ENCODE measurements around the gene GPSM3. TPM values are rescaled to one million over a fixed set of nuclear protein-coding genes. Genes with fewer than 3 reads are reported as not detected.

Gene GPSM3
- total RNA-seq, 1 donor from 2014 or later = 16.2 TPM

- H3K27me3 ChIP-seq = no peaks in the 10 kb centered on the region
- H3K36me3 ChIP-seq = peaks cover 0 to 44% of the 10 kb centered on the region in 2 donors
- H3K9me3 ChIP-seq = no peaks in the 10 kb centered on the region
- peaks cover 33% of the 10 kb centered on the region for H3K4me1 ChIP-seq
- no peak for TF ChIP-seq POLR2A (IDR thresholded peaks at IDR 0.05)
- TF ChIP-seq POLR2AphosphoS5 (IDR thresholded peaks at IDR 0.05; ENCODE audit: insufficient read depth in 1 of 2, low read depth in 1 of 2) = no peak
- no peak for TF ChIP-seq CTCF (IDR thresholded peaks at IDR 0.05)
- no peak overlapping the region for H3K27ac ChIP-seq
- H3K4me3 ChIP-seq = no peak overlapping the region
- no peak for DNase-seq (ENCODE audit: extremely low spot score in 2 of 2)
- intact Hi-C loops (cut with DNase I) = no loop called here
These were observed 35.6 kb downstream of the GPSM3 start for GRCh38 chr6:32156891-32157290.

GRCh38 chr6:32154514-32155161 is 37.8 kb downstream of the GPSM3 start:
- Histone ChIP-seq H3K4me1 (peaks cover 49% of the 10 kb centered on the region), H3K27me3 (no peaks in the 10 kb centered on the region), H3K27ac (peak overlapping the region; percentile 94), H3K9me3 (no peaks in the 10 kb centered on the region), H3K36me3 (peaks cover 0 to 35% of the 10 kb centered on the region in 2 donors), H3K4me3 (peak overlapping the region; percentile 75 to 88)
- peak in 1 of 2 donors; percentile 9 for TF ChIP-seq POLR2AphosphoS5 (IDR thresholded peaks at IDR 0.05; ENCODE audit: insufficient read depth in 1 of 2, low read depth in 1 of 2)
- TF ChIP-seq CTCF (IDR thresholded peaks at IDR 0.05) = peak; percentile 35 to 58 (median 49)
- no peak for TF ChIP-seq POLR2A (IDR thresholded peaks at IDR 0.05)
- intact Hi-C loops (cut with DNase I) = loop anchor here (5.0 kb wide), 1 partner anchor 37 kb away; no protein-coding TSS in a partner anchor
- DNase-seq (ENCODE audit: extremely low spot score in 2 of 2) = no peak

GRCh38 chr6:32153564-32154513 is 38.6 kb downstream of the GPSM3 start, which contains the start of gene PPT2:
Gene PPT2, plus strand, starts transcription at chr6:32154141. Its CDS starts 454 bp downstream, at chr6:32154595.
- peak; percentile 89 for TF ChIP-seq POLR2AphosphoS5 (IDR thresholded peaks at IDR 0.05; ENCODE audit: insufficient read depth in 1 of 2, low read depth in 1 of 2)
- peak in 1 of 2 donors; percentile 49 for TF ChIP-seq POLR2A (IDR thresholded peaks at IDR 0.05)
- no peak for TF ChIP-seq CTCF (IDR thresholded peaks at IDR 0.05)
- Histone ChIP-seq H3K27ac (peak within 1 kb of the TSS; percentile 94), H3K27me3 (no peaks in the 10 kb centered on the region), H3K4me3 (peak within 1 kb of the TSS; percentile 75 to 88), H3K4me1 (peaks cover 49% of the 10 kb centered on the region), H3K36me3 (peaks cover 0 to 36% of the 10 kb centered on the region in 2 donors), H3K9me3 (no peaks in the 10 kb centered on the region)
- no peak for DNase-seq (ENCODE audit: extremely low spot score in 2 of 2)
- intact Hi-C loops (cut with DNase I) = loop anchor here (5.0 kb wide), 1 partner anchor 37 kb away; no protein-coding TSS in a partner anchor

GRCh38 chr6:32152769-32153563 is 39.5 kb downstream of the GPSM3 start:
- H3K9me3 ChIP-seq = no peaks in the 10 kb centered on the region
- H3K36me3 ChIP-seq = peaks cover 0 to 30% of the 10 kb centered on the region in 2 donors
- no peaks in the 10 kb centered on the region for H3K27me3 ChIP-seq
- no peak for DNase-seq (ENCODE audit: extremely low spot score in 2 of 2)
- H3K27ac ChIP-seq = peak overlapping the region; percentile 94
- TF ChIP-seq POLR2A (IDR thresholded peaks at IDR 0.05) (no peak), POLR2AphosphoS5 (IDR thresholded peaks at IDR 0.05; ENCODE audit: insufficient read depth in 1 of 2, low read depth in 1 of 2) (no peak), CTCF (IDR thresholded peaks at IDR 0.05) (no peak)
- H3K4me1 ChIP-seq = peaks cover 49% of the 10 kb centered on the region
- H3K4me3 ChIP-seq = peak overlapping the region; percentile 75 to 88
- intact Hi-C loops (cut with DNase I) = loop anchor here (5.0 kb wide), 1 partner anchor 36 kb away; no protein-coding TSS in a partner anchor

All from vagina (tissue), 2 donors.